Brain microvascular endothelial cell (primary cell): ENCODE data around the gene AKAP8L.
A peak's percentile ranks its signal among the peaks of the same experiment; 100 is the strongest.

Source experiments
- DNase-seq: peaks from one replicate; pipeline ENCODE4 v3.0.0-alpha.2; 2020
- H3K27ac ChIP-seq: fragments of 250-450 bp; sonication (Bioruptor Pico); 2 replicates; pipeline ENCODE4 v1.5.1; 2020; ENCODE audit warnings: mild to moderate bottlenecking, moderate library complexity
- H3K27me3 ChIP-seq: fragments of 250-450 bp; sonication (Bioruptor Pico); replicated peaks from 2 replicates; pipeline ENCODE4 v1.5.1; 2020; ENCODE audit warnings: mild to moderate bottlenecking
- H3K36me3 ChIP-seq: fragments of 250-450 bp; sonication (Bioruptor Pico); replicated peaks from 2 replicates; pipeline ENCODE4 v1.5.1; 2020; ENCODE audit warnings: mild to moderate bottlenecking
- H3K4me3 ChIP-seq: 2 replicates; pipeline ENCODE4 v1.5.1; 2011; ENCODE audit warnings: low read depth, mild to moderate bottlenecking, control low read depth, low read length, moderate library complexity
- CTCF ChIP-seq: IDR thresholded peaks from 2 replicates; pipeline ENCODE4 v1.5.1; 2011; ENCODE audit warnings: low read depth, mild to moderate bottlenecking, moderate library complexity, low read length, control low read depth, inconsistent platforms; ENCODE audit errors: missing control alignments
- in situ Hi-C: cut with HindIII; loops from 2 replicates; pipeline ENCODE4 v1.10.0; 2017; ENCODE audit warnings: low sequenced_read_pairs, low pct_ligation_motif_present

Gene AKAP8L

DNA sequence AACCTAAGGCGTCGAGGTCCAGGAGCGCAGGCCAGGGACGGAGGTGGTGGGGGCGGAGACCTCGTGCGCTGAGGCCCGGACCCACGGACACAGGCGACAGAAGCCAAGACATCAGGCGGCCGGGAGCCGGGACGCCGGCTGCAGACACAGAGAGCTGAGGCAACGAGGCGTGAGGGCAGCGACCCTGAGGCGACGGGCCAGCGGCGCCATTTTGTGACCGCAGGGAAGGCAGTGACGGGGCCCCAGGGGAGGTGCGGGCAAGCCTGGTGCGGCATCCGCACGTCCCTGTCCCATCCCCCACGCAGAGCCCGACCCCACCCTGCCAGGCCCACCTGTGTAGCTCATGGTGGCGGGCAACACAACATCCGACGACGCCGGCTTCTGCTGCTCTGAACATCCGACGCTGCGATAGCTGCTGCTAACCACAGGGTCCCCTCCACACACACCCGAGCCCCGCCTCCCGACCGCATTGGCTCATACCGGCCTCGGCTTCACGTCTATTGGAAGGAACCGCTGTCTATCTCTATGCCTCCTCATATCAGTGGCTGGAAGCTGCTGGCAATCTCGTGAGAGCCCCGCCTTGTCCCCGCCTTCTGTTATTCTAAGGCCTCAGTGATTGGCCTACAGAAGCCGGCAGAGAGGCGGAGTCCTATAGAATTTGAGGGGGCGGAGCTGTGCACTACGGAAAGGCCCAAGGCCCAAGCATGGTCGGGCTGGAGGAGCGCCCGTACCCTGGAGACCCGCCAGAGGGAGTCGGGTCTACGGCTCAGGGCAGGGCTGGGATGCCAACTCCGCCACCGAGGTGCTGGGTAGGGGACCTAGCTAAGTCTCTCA lies at the start of gene AKAP8L:
Gene AKAP8L, minus strand, starts transcription at position 410 of the 834 bp plus-strand sequence. Its CDS starts 65 bp downstream, at position 345.
- Histone ChIP-seq H3K27ac (peak within 1 kb of the TSS; percentile 86), H3K27me3 (no peaks in the 10 kb centered on the region), H3K4me3 (peak within 1 kb of the TSS; percentile 97), H3K36me3 (peaks cover 16% of the 10 kb centered on the region)
- in situ Hi-C loops, result no loop called here
- TF ChIP-seq CTCF, result peak; percentile 91
- peak; percentile 100 for DNase-seq

- Histone ChIP-seq H3K36me3 (no peaks in the 10 kb centered on the region), H3K27ac (no peak overlapping the region), H3K27me3 (peaks cover 9% of the 10 kb centered on the region), H3K4me3 (no peak overlapping the region)
- no peak for TF ChIP-seq CTCF
- DNase-seq, result no peak
- in situ Hi-C loops, result no loop called here
Measured at GRCh38 chr19:15467734-15468214, 49.0 kb upstream of the AKAP8L start.

DNA sequence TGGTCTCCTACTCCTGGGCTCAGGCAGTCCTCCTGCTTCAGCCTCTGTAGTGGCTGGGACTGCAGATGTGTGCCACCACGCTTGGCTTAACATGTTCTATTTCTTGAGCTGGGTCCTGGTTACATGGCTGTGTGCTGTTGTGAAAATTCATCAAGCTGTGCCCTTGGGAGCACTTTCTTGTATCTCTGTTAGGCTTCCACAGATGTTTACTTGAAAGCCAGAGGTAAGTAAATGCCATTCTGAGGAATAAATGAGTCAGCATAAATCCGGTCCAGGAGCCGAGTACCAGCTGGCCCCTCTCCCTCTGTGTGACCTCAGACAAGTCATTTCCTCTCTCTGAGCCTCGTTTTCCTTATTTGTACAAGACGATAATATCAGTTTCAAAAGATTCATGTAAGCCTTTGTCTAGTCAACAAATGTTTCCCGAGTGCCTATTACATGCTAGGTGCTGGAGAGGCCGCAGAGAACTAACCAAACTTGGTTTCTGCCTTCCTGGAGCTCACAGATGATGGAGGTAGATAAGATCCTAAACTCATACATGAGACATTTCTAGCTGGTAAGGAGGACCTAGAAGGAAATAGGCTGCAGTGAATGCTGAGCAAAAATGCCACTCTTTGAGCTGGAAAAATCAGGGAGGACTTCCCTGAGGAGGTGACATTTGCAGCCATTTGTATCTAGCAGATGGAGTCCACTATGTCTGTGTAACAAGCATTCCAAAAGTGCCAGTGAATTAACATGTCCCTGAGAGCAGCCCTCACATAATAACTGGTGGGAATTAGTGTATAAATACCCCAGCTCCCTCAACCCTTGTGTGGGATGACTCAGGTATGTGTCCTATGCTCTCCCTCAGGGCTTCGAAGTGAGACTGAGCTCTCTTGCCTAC lies 48.3 kb upstream of the AKAP8L start:
- DNase-seq, result peak; percentile 54
- Histone ChIP-seq H3K4me3 (no peak overlapping the region), H3K27me3 (peaks cover 9% of the 10 kb centered on the region), H3K27ac (peak overlapping the region; percentile 35), H3K36me3 (no peaks in the 10 kb centered on the region)
- in situ Hi-C loops, result no loop called here
- no peak for TF ChIP-seq CTCF

- H3K27ac ChIP-seq, result no peak within 1 kb of the TSS
- no peak for TF ChIP-seq CTCF
- H3K27me3 ChIP-seq, result peaks cover 7% of the 10 kb centered on the region
- DNase-seq, result no peak
- H3K4me3 ChIP-seq, result no peak within 1 kb of the TSS
- in situ Hi-C loops, result no loop called here
- H3K36me3 ChIP-seq, result no peaks in the 10 kb centered on the region
Measured at GRCh38 chr19:15464394-15465385, 45.9 kb upstream of the AKAP8L start, which contains the start of gene RASAL3. RASAL3 (minus strand) TSS chr19:15464544; CDS start chr19:15464358, 186 bp downstream.

DNA sequence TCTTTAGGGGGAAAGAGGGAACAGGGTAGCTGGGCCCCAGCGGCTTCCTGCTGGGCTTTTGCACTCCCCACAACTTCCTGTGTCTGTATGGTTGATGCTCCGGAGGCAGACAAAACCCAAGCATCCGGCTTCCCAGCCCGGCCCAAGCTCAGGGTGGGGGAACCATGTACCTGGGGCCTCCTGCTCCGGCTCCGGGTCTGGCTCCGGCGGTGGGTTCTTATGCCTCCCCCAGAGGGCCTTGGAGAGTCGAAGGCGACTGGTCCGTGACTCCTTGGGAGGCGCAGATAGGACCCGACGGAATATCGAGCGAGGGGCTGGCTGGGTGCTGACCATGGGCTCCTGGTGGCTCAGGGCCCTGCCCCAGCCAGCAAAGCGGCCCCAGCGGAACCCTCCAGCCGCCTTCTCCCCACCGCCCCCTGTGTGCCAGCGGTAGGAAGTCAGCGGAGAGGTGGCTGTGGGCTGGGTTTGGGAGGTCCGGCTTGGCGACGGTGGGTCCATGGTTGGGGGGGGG lies 45.1 kb upstream of the AKAP8L start:
- H3K4me3 ChIP-seq, result no peak overlapping the region
- H3K36me3 ChIP-seq, result no peaks in the 10 kb centered on the region
- in situ Hi-C loops, result no loop called here
- TF ChIP-seq CTCF, result no peak
- no peaks in the 10 kb centered on the region for H3K27me3 ChIP-seq
- DNase-seq, result no peak
- no peak overlapping the region for H3K27ac ChIP-seq
